ENCODE results near the gene CACNA1I. TPM values are rescaled to one million over a fixed set of nuclear protein-coding genes. Genes with fewer than 3 reads are reported as not detected.

CACNA1I gene
- total and polyA plus RNA-seq, 2 of the 8 experiments (the other 6 are each of a cell fraction or from before 2014, with no cell fraction given), result 0.77 to 1.2 TPM

GRCh38 chr22:39526736-39527171 lies 43.8 kb upstream of the CACNA1I start:
- WGBS, 2 experiments (ENCODE audit: extremely low coverage in 1 of 2, insufficient coverage in 1 of 2, insufficient read length in 1 of 2, insufficient replicate concordance in 2 of 2, low coverage in 1 of 2, low lambda C conversion rate in 2 of 2, missing lambda C conversion rate in 1 of 2), result 86% methylated on average over 4 of the region's 4 CpGs; no CpG with 5 or more reads in 1 of the 2 experiments
- H3K36me3 ChIP-seq (ENCODE audit: control insufficient read depth in 2 of 4, insufficient read depth in 4 of 4, low read length in 3 of 4), result peaks cover 20 to 34% (median 30%) of the 10 kb centered on the region in 4 experiments

More at GRCh38 chr22:39526736-39527171, 43.8 kb upstream of the CACNA1I start:
- Histone ChIP-seq H3K79me2 (ENCODE audit: control insufficient read depth in 1 of 2, insufficient read depth in 2 of 2, low read length in 2 of 2) (peaks cover 0 to 25% of the 10 kb centered on the region in 2 experiments; a peak in 3 of 4 replicates), H4K8ac (ENCODE audit: extremely low read depth, insufficient read depth, low read length) (no peak overlapping the region), H3K4me3 (ENCODE audit: extremely low read depth in 1 of 4, insufficient read depth in 2 of 4, low read depth in 3 of 4, low read length in 4 of 4) (no peak overlapping the region), H3K18ac (ENCODE audit: extremely low read depth, low read length) (no peak overlapping the region), H2BK12ac (ENCODE audit: low read depth, low read length) (no peak overlapping the region), H3K4me2 (ENCODE audit: insufficient read depth in 1 of 2, low read depth in 2 of 2, low read length in 2 of 2) (no peak overlapping the region), H3K4ac (replicated peaks; ENCODE audit: insufficient read length, low read depth, low read length) (no peak overlapping the region), H3K9ac (replicated peaks in 1 of 4; ENCODE audit: extremely low read depth in 1 of 4, low read depth in 3 of 4, low read length in 3 of 4) (no peak overlapping the region), H2AK5ac (ENCODE audit: low read depth, low read length) (no peak overlapping the region), H3K4me1 (replicated peaks in 1 of 4; ENCODE audit: control insufficient read depth in 3 of 4, insufficient read depth in 4 of 4, low read length in 3 of 4) (peaks cover 4 to 24% (median 7%) of the 10 kb centered on the region in 4 experiments), H4K20me1 (replicated peaks in 1 of 2; ENCODE audit: control insufficient read depth in 1 of 2, insufficient read depth in 2 of 2, low read length in 2 of 2) (peaks cover 34 to 53% of the 10 kb centered on the region in 2 experiments), H3K9me3 (ENCODE audit: insufficient read depth in 2 of 2, low read depth in 1 of 2, low read length in 1 of 2) (no peaks in the 10 kb centered on the region), H3K14ac (ENCODE audit: insufficient read length) (no peak overlapping the region), H3K79me1 (ENCODE audit: low read depth, low read length) (peaks cover 3% of the 10 kb centered on the region; the same call in 1 of the 2 replicates), H3K27ac (ENCODE audit: low read depth, low read length) (no peak overlapping the region), H3K23ac (ENCODE audit: insufficient read length) (no peak overlapping the region), H2AFZ (ENCODE audit: low read length) (no peak overlapping the region), H2BK5ac (ENCODE audit: low read depth, low read length) (no peak overlapping the region), H4K5ac (ENCODE audit: insufficient read length, low read depth, low read length) (no peak overlapping the region), H3K23me2 (ENCODE audit: low read depth, low read length) (peaks cover under 1% of the 10 kb centered on the region), H4K91ac (replicated peaks; ENCODE audit: insufficient read length, low read length) (no peak overlapping the region), H2BK15ac (ENCODE audit: low read length) (no peak overlapping the region), H2BK120ac (replicated peaks; ENCODE audit: low read depth, low read length) (no peak overlapping the region), H2BK20ac (ENCODE audit: low read length) (no peak overlapping the region), H3K27me3 (replicated peaks in 1 of 4; ENCODE audit: control insufficient read depth in 3 of 4, extremely low read depth in 1 of 4, insufficient read depth in 3 of 4, low read length in 3 of 4) (no peaks in the 10 kb centered on the region), H3K56ac (replicated peaks; ENCODE audit: insufficient read length, low read depth, low read length) (no peak overlapping the region)
- FAIRE-seq (no peak), DNase-seq (ENCODE audit: low read depth in 1 of 2, low spot score in 2 of 2) (no peak)
- CTCF ChIA-PET (ENCODE audit: partially characterized antibody), result interaction anchor here (0.6 to 21.9 kb wide), 3 partner anchors 12 to 141 kb away, joined by 3 to 361 read pairs (median 150); partner anchors contain the start of gene MIEF1
- no peak for TF ChIP-seq CHD2 (IDR thresholded peaks at IDR 0.05; ENCODE audit: low read length)
- no peak for TF ChIP-seq SIRT6 (IDR thresholded peaks at IDR 0.05; ENCODE audit: low read length)
- TF ChIP-seq POLR2AphosphoS5 (IDR thresholded peaks at IDR 0.05; ENCODE audit: low read depth, low read length), result peak; percentile 58
- TF ChIP-seq POLR2A (IDR thresholded peaks at IDR 0.05; ENCODE audit: control extremely low read depth in 1 of 2, low read depth in 2 of 2, low read length in 2 of 2), result peak in 1 of 2 experiments; percentile 54; a peak in 2 of 3 replicates
- TF ChIP-seq TCF12 (IDR thresholded peaks at IDR 0.05; ENCODE audit: low read depth, low read length), result no peak
- TF ChIP-seq TAF7 (optimal IDR thresholded peaks at IDR 0.05; ENCODE audit: borderline replicate concordance, low read depth, low read length), result no peak
- no peak for TF ChIP-seq CBX5 (IDR thresholded peaks at IDR 0.05; ENCODE audit: low read depth, low read length)
- TF ChIP-seq EP300 (IDR thresholded peaks at IDR 0.05; ENCODE audit: borderline replicate concordance in 1 of 2, low read depth in 2 of 2, low read length in 2 of 2), result no peak
- POLR2A ChIA-PET (ENCODE audit: partially characterized antibody), result interaction anchor here (1.0 to 8.9 kb wide), 8 partner anchors 10 to 353 kb away, joined by 3 to 72 read pairs (median 4); no protein-coding TSS in a partner anchor
